SK-N-SH (cell line): ENCODE data around the gene MTMR12. TPM values are rescaled to one million over a fixed set of nuclear protein-coding genes. Genes with fewer than 3 reads are reported as not detected.

Experiments used
- CTCF ChIA-PET: fragments of 300-600, 350-600 bp; formaldehyde crosslinking; extraction: SDS; loops from one replicate; lab custom pipeline; 2021; lab: Yijun Ruan, JAX
- POLR2A ChIA-PET: fragments of 350-600 bp; sonication (Branson Sonifier 250); formaldehyde crosslinking; extraction: SDS; loops from one replicate; lab custom pipeline; 2020; ENCODE audit warnings: antibody characterized with exemption, inconsistent platforms; lab: Yijun Ruan, JAX
- DNase-seq: peaks from one replicate; pipeline ENCODE4 v3.0.0; 2012
- H2AFZ ChIP-seq: fragments of 200-600 bp; sonication (generic); 2 replicates; pipeline ENCODE4 v1.8.1; 2016; ENCODE audit warnings: antibody characterized with exemption, mild to moderate bottlenecking, low read depth
- H3F3A ChIP-seq: fragments of 200-600 bp; sonication (generic); replicated peaks from 2 replicates; pipeline ENCODE3; 2016; ENCODE audit warnings: antibody characterized with exemption, mild to moderate bottlenecking; ENCODE audit not compliant: insufficient read depth
- H3K27ac ChIP-seq, 2 experiments: fragments of 200-500 bp in 1 of 2; fragments of 200-600 bp in 1 of 2; sonication (Bioruptor generic) in 1 of 2; sonication (generic), shearing (Covaris generic) in 1 of 2; 2 replicates each; pipeline versions ENCODE4 v1.5.1 to v1.6.1; 2014 to 2016; ENCODE audit warnings: low read depth in 2 of 2, inconsistent platforms in 1 of 2, low read length in 1 of 2, mild to moderate bottlenecking in 1 of 2, mixed read lengths in 1 of 2
- H3K27me3 ChIP-seq: fragments of 200-600 bp; sonication (generic), shearing (Covaris generic); 2 replicates; pipeline ENCODE4 v1.6.1; 2016; ENCODE audit warnings: mixed run types; ENCODE audit not compliant: insufficient read depth
- H3K36me3 ChIP-seq, 2 experiments: fragments of 200-500 bp in 1 of 2; fragments of 200-600 bp in 1 of 2; sonication (Bioruptor generic) in 1 of 2; sonication (generic) in 1 of 2; replicated peaks in 1 of 2; 2 replicates each; pipeline versions ENCODE3 to v1.5.1; 2014 to 2016; ENCODE audit warnings: low read length in 1 of 2, mild to moderate bottlenecking in 1 of 2; ENCODE audit not compliant: insufficient read depth in 2 of 2, control insufficient read depth in 1 of 2
- H3K4me1 ChIP-seq, 2 experiments: fragments of 200-500 bp in 1 of 2; fragments of 200-600 bp in 1 of 2; sonication (Bioruptor generic) in 1 of 2; sonication (generic), shearing (Covaris generic) in 1 of 2; 2 replicates each; pipeline versions ENCODE4 v1.5.1 to v1.6.1; 2014 to 2016; ENCODE audit warnings: low read depth in 1 of 2, low read length in 1 of 2, mixed run types in 1 of 2; ENCODE audit not compliant: insufficient read depth in 2 of 2, control insufficient read depth in 1 of 2
- H3K4me2 ChIP-seq: fragments of 200-600 bp; sonication (generic), shearing (Covaris generic); 2 replicates; pipeline ENCODE4 v1.6.1; 2017; ENCODE audit warnings: mixed run types
- H3K4me3 ChIP-seq, 2 experiments: fragments of 200-500 bp in 1 of 2; fragments of 200-600 bp in 1 of 2; sonication (Bioruptor generic) in 1 of 2; sonication (generic), shearing (Covaris generic) in 1 of 2; 2 replicates each; pipeline versions ENCODE4 v1.5.1 to v1.8.1; 2014 to 2016; ENCODE audit warnings: low read depth in 2 of 2, inconsistent platforms in 1 of 2, low read length in 1 of 2, mild to moderate bottlenecking in 1 of 2, mixed read lengths in 1 of 2, moderate library complexity in 1 of 2
- H3K79me2 ChIP-seq: fragments of 200-600 bp; sonication (generic); 2 replicates; pipeline ENCODE4 v1.8.1; 2017; ENCODE audit warnings: mild to moderate bottlenecking; ENCODE audit not compliant: insufficient read depth
- H3K9ac ChIP-seq: fragments of 200-600 bp; sonication (generic); 2 replicates; pipeline ENCODE4 v1.6.1; 2017; ENCODE audit warnings: mixed run types
- H3K9me2 ChIP-seq: fragments of 200-600 bp; sonication (generic); 2 replicates; pipeline ENCODE4 v1.6.1; 2017; ENCODE audit warnings: mixed run types
- H3K9me3 ChIP-seq: fragments of 200-600 bp; sonication (generic); 2 replicates; pipeline ENCODE4 v1.6.1; 2017; ENCODE audit warnings: mixed run types, mild to moderate bottlenecking, moderate library complexity
- H4K20me1 ChIP-seq: fragments of 200-600 bp; sonication (generic); 2 replicates; pipeline ENCODE4 v1.6.1; 2017; ENCODE audit warnings: mild to moderate bottlenecking, mixed run types; ENCODE audit not compliant: insufficient read depth
- NRF1 ChIP-seq: IDR thresholded peaks from 2 replicates; pipeline ENCODE4 v1.6.1; 2012; ENCODE audit warnings: low read depth, mild to moderate bottlenecking, low read length
- RAD21 ChIP-seq: IDR thresholded peaks from 2 replicates; pipeline ENCODE4 v1.6.1; 2012; ENCODE audit warnings: mild to moderate bottlenecking, low read length
- RFX5 ChIP-seq: IDR thresholded peaks from 2 replicates; pipeline ENCODE4 v1.6.1; 2012; ENCODE audit warnings: mild to moderate bottlenecking, improper control_type of control experiment, low read length
- SMC3 ChIP-seq: IDR thresholded peaks from 2 replicates; pipeline ENCODE4 v1.6.1; 2012; ENCODE audit warnings: low read depth, low read length, improper control_type of control experiment
- USF1 ChIP-seq: IDR thresholded peaks from 2 replicates; pipeline ENCODE4 v1.4.0; 2012; ENCODE audit warnings: low read depth, borderline replicate concordance
- WGBS: methylation state at CpG from one replicate; pipeline ENCODE4 v1.1.6; 2017; ENCODE audit warnings: low lambda C conversion rate; 5-methylcytosine and 5-hydroxymethylcytosine counted together
- polyA plus RNA-seq, 3 experiments: library from polyadenylated mRNA; depleted of rRNA; stranded (reverse); fragments of >200 nt; gene quantifications; 2 replicates each; pipeline ENCODE4 v1.2.3, GENCODE V29; 2012
- TF ChIP-seq, protein P1 (sequence below): fragments of 200-600 bp; sonication (generic); IDR thresholded peaks from 2 replicates; pipeline ENCODE4 v1.6.1; 2017; ENCODE audit warnings: antibody characterized with exemption, mild to moderate bottlenecking, moderate library complexity
- TF ChIP-seq, protein P2 (sequence below): IDR thresholded peaks from 2 replicates; pipeline ENCODE4 v1.6.1; 2012; ENCODE audit warnings: mild to moderate bottlenecking, low read depth, low read length, moderate library complexity

MTMR12 gene
- polyA plus RNA-seq, 1 of the 3 experiments (the other 2 are of a cell fraction), result 10.9 TPM

- POLR2A ChIA-PET, result interaction anchor here (0.6 kb wide), 1 partner anchor 12 kb away, joined by 6 read pairs; no protein-coding TSS in a partner anchor
- peaks cover 4% of the 10 kb centered on the region for H3F3A ChIP-seq
- WGBS, result 53% methylated on average over 7 of the region's 11 CpGs
- H2AFZ ChIP-seq, result no peak overlapping the region
- H3K9me3 ChIP-seq, result no peaks in the 10 kb centered on the region
- no peak for TF ChIP-seq RFX5
- 0 out of 2 replicates have a peak, but pooled peaks have one; percentile 7 for TF ChIP-seq NRF1
- TF ChIP-seq SMC3, result peak; percentile 83
- TF ChIP-seq, protein P1, sequence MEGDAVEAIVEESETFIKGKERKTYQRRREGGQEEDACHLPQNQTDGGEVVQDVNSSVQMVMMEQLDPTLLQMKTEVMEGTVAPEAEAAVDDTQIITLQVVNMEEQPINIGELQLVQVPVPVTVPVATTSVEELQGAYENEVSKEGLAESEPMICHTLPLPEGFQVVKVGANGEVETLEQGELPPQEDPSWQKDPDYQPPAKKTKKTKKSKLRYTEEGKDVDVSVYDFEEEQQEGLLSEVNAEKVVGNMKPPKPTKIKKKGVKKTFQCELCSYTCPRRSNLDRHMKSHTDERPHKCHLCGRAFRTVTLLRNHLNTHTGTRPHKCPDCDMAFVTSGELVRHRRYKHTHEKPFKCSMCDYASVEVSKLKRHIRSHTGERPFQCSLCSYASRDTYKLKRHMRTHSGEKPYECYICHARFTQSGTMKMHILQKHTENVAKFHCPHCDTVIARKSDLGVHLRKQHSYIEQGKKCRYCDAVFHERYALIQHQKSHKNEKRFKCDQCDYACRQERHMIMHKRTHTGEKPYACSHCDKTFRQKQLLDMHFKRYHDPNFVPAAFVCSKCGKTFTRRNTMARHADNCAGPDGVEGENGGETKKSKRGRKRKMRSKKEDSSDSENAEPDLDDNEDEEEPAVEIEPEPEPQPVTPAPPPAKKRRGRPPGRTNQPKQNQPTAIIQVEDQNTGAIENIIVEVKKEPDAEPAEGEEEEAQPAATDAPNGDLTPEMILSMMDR, result peak; percentile 86
- TF ChIP-seq RAD21, result peak; percentile 83
- no peak overlapping the region for H3K4me2 ChIP-seq
- H3K4me3 ChIP-seq, result no peak overlapping the region; a peak in 1 of 4 replicates
- peak; percentile 71 for DNase-seq
- H3K9me2 ChIP-seq, result no peaks in the 10 kb centered on the region
- H3K27ac ChIP-seq, result no peak overlapping the region
- peaks cover 26 to 43% of the 10 kb centered on the region in 2 experiments for H3K36me3 ChIP-seq
- no peak overlapping the region for H3K9ac ChIP-seq
- CTCF ChIA-PET, result interaction anchor here (0.6 to 6.1 kb wide), 55 partner anchors 9 to 416 kb away, joined by 3 to 71 read pairs (median 5); partner anchors contain the start of gene GOLPH3
- H3K27me3 ChIP-seq, result no peaks in the 10 kb centered on the region
- no peaks in the 10 kb centered on the region for H3K79me2 ChIP-seq
- no peaks in the 10 kb centered on the region for H4K20me1 ChIP-seq
- peaks cover 0 to 9% of the 10 kb centered on the region in 2 experiments; a peak in 1 of 4 replicates for H3K4me1 ChIP-seq
These were observed 80.1 kb downstream of the MTMR12 start for GRCh38 chr5:32232441-32233219.

GRCh38 chr5:32231929-32232328 is 80.8 kb downstream of the MTMR12 start:
- Histone ChIP-seq H3K4me2 (no peak overlapping the region), H3K4me1 (peaks cover 0 to 9% of the 10 kb centered on the region in 2 experiments; a peak in 1 of 4 replicates)
- POLR2A ChIA-PET, result interaction anchor here (0.6 kb wide), 1 partner anchor 11 kb away, joined by 6 read pairs; no protein-coding TSS in a partner anchor

More at GRCh38 chr5:32231929-32232328, 80.8 kb downstream of the MTMR12 start:
- Histone ChIP-seq H3K9me3 (no peaks in the 10 kb centered on the region), H3K27ac (no peak overlapping the region), H3K36me3 (peaks cover 26 to 41% of the 10 kb centered on the region in 2 experiments), H2AFZ (no peak overlapping the region), H3K79me2 (no peaks in the 10 kb centered on the region), H3K27me3 (no peaks in the 10 kb centered on the region)
- TF ChIP-seq, protein P2, sequence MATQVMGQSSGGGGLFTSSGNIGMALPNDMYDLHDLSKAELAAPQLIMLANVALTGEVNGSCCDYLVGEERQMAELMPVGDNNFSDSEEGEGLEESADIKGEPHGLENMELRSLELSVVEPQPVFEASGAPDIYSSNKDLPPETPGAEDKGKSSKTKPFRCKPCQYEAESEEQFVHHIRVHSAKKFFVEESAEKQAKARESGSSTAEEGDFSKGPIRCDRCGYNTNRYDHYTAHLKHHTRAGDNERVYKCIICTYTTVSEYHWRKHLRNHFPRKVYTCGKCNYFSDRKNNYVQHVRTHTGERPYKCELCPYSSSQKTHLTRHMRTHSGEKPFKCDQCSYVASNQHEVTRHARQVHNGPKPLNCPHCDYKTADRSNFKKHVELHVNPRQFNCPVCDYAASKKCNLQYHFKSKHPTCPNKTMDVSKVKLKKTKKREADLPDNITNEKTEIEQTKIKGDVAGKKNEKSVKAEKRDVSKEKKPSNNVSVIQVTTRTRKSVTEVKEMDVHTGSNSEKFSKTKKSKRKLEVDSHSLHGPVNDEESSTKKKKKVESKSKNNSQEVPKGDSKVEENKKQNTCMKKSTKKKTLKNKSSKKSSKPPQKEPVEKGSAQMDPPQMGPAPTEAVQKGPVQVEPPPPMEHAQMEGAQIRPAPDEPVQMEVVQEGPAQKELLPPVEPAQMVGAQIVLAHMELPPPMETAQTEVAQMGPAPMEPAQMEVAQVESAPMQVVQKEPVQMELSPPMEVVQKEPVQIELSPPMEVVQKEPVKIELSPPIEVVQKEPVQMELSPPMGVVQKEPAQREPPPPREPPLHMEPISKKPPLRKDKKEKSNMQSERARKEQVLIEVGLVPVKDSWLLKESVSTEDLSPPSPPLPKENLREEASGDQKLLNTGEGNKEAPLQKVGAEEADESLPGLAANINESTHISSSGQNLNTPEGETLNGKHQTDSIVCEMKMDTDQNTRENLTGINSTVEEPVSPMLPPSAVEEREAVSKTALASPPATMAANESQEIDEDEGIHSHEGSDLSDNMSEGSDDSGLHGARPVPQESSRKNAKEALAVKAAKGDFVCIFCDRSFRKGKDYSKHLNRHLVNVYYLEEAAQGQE, result peak; percentile 54; the same call in 1 of the 2 replicates
- no peak for TF ChIP-seq USF1
- TF ChIP-seq, all 33 proteins: peak for 1
- H3F3A ChIP-seq, result peaks cover 4% of the 10 kb centered on the region
- no peaks in the 10 kb centered on the region for H3K9me2 ChIP-seq
- no peak overlapping the region for H3K4me3 ChIP-seq
- no peak for DNase-seq
- WGBS, result 62% methylated on average over 5 of the region's 8 CpGs
- no peak overlapping the region for H3K9ac ChIP-seq
- H4K20me1 ChIP-seq, result no peaks in the 10 kb centered on the region
- CTCF ChIA-PET, result interaction anchor here (0.6 to 6.1 kb wide), 52 partner anchors 9 to 415 kb away, joined by 3 to 71 read pairs (median 5); partner anchors contain the start of gene GOLPH3
